Suppressor macrophage (primary cell): ENCODE data around the gene SPSB1.
"Not testable (repeated sequence)": the region's sequence is repeated elsewhere in the genome, so short reads cannot be mapped to it uniquely, and the experiment has no call there.

ENCODE experiments used
- DNase-seq, 4 experiments: peaks; one replicate each; pipeline ENCODE4 v3.0.0-alpha.2; 2020 to 2022

Gene SPSB1

DNA sequence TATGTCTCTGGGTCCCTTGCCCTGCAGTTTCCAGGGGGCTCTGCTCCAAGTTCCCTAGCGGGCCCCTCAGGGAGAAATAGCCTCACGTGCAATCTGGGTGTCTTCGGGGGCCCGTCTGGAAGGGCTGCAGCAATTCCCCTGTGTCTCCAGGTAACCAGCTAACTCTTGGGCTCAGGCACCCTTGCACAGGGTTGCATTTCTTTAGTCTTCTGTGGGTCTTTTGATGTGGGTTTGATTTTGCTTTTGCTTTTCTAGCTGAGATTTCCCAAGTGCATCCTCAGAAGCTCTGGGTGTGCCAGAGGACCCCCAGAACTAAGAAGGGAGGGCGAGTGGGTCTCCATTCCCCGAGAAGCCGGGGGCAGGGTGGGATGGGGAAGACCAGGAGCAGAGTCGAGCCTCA lies 75.7 kb downstream of the SPSB1 start:
- no peak for DNase-seq

GRCh38 chr1:9369964-9370788 lies 77.5 kb downstream of the SPSB1 start:
- no peak for DNase-seq

- DNase-seq, result no peak
Observed at GRCh38 chr1:9371391-9371935, 78.8 kb downstream of the SPSB1 start.

DNA sequence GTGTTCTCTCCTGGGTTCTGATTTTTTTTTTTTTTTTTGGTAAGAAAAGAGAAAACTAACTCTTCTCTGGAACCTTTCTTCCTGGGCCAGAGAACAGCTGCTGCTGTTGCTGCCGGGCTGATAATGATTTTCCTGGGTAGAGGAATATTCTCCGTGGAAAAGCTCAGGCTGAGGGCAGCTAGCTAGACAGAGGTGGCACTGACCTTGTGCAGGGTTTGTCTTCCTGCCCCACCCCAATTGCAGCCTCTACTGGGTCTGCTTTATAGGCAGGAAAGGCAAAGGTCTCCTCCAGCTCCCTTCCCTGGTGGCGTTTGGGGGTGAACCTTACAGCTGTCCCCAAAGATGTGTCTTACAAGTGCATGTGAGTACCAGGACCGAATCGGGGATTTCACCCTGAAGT lies 79.3 kb downstream of the SPSB1 start:
- no peak for DNase-seq

GRCh38 chr1:9373619-9374018 lies 80.9 kb downstream of the SPSB1 start:
- DNase-seq, result peak; percentile 47 to 81 (median 64)

GRCh38 chr1:9374748-9375341 lies 82.2 kb downstream of the SPSB1 start:
- DNase-seq, result no peak

DNA sequence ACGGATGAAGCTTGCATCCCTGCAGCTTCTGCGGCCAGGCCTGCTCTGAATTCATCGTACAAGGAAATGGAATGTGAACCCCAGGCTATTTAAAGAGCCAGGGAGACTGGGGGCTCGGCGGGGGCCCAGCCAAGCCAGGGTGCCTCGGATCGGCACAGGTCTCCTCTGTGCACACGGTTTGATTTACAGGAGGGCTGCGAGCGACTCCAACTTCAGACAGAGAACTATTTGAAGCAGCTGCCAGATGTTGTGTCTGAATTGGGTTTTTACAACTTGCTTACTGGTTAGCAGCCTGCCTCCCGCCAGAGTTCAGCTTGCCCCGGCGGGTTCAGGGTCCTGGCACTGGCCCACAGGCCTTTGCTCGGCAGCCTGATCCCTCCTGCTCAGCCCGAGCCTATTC lies 83.2 kb downstream of the SPSB1 start:
- no peak for DNase-seq

DNA sequence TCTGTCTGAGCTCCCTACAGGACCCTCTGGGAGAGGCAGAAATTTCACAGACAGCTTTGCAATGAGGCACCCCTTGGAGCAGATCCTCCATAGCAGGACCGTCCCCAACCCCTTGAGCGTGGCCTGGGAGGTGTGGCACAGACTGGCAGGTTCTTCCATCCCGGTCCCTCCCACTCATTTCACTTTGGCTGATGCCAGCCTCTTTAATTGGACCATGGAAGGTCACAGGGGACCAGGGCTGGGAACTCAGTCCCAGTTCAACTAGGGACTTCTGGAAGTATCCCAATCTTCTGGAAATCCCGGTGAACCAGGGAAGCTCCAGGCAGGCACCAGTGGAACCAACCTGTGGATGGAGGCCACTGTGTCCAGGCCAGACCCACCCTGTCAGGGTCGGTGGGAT lies 83.7 kb downstream of the SPSB1 start:
- no peak for DNase-seq

- no peak for DNase-seq
Observed at GRCh38 chr1:9376886-9377333, 84.2 kb downstream of the SPSB1 start.

- no peak for DNase-seq
Observed at GRCh38 chr1:9378801-9379200, 86.1 kb downstream of the SPSB1 start.

GRCh38 chr1:9380711-9381110 lies 88.0 kb downstream of the SPSB1 start:
- DNase-seq, result no peak

DNA sequence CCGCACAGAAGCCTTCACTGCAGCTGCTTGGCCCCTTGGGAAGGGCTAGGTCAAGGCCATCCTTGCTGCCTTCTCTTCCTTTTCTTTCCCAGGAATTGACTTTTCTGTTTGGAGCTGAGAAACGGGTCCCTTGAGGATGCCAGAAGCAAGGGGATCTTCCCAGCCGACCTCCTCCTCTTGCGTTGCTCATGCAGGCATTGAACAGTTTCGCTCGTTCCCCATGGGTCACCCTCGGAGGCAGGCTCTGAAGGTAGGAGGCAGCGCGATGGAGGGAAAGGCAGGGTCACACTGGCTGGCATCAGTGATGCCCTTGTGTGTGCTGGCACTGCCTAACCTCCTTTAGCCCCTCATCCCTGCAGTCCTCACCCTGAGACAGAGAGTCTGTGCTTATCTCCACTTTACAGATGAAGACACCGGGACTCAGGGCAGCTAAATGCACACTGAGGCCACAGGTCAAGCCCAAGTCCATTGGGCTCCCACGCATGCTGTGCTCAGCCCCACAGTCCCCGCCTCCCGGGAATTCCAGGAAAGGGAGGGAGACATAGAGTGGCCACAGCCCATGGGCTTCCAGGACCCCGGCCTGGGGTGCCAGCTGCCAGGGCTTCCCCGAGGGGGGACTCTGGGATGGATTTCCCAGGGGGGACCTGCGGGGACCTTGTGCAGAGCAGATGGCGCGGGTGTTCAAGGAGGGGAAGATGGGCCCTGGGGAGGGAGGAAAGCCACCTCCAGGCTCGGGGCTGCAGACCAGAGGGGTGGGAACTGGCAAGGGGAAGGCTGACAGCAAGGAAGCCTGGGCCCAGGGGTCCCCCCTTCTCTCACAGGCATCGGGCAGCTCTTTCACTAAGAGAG lies 90.2 kb downstream of the SPSB1 start:
- no peak for DNase-seq

GRCh38 chr1:9384128-9384527 lies 91.4 kb downstream of the SPSB1 start:
- no peak for DNase-seq

- no peak for DNase-seq
Observed at GRCh38 chr1:9384751-9385245, 92.1 kb downstream of the SPSB1 start.

GRCh38 chr1:9385392-9385791 lies 92.7 kb downstream of the SPSB1 start:
- DNase-seq, result not testable (repeated sequence)

GRCh38 chr1:9385801-9386573 lies 93.3 kb downstream of the SPSB1 start:
- no peak for DNase-seq

GRCh38 chr1:9388335-9389180 lies 95.9 kb downstream of the SPSB1 start:
- no peak for DNase-seq

DNA sequence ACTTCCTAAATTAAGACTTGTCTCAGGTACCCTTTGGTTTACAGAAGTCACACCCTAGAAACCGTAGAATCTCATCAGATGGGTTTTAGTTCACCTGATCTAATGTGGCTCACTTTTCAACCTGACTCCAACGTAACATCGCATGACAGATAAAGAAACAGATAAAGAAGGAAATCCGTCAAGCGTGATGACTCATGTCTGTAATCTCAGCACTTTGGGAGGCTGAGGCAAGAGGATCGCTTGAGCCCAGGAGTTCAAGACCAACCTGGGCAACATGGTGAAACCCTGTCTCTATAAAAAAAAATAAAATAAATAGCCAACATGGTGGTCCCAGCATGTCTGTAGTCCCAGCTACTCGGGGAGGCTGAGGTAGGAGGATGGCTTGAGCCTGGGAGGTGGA lies 97.3 kb downstream of the SPSB1 start:
- no peak for DNase-seq

DNA sequence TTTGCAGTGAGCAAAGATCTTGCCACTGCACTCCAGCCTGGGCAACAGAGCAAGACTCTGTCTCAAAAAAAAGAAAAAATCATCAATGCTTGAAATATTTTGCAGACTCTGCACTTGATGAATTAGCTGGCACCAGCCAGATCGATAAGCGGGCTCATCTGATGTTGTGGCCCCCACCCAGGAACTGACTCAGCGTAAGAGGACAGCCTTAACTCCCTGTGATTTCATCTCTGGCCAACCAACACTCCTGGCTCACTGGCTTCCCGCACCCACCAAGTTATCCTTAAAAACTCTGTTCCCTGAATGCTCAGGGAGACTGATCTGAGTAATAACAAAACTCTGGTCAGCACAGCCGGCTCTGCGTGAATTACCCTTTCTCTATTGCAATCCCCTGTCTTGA lies 98.9 kb downstream of the SPSB1 start:
- DNase-seq, result no peak

GRCh38 chr1:9394010-9394409 lies 101.3 kb downstream of the SPSB1 start:
- DNase-seq, result no peak

- no peak for DNase-seq
Observed at GRCh38 chr1:9395018-9395417, 102.3 kb downstream of the SPSB1 start.
